CD4-positive, alpha-beta T cell treated with Interleukin-4 for 4 hours (primary cell): ENCODE data around the gene ULK3.
"Not testable (repeated sequence)": the region's sequence is repeated elsewhere in the genome, so short reads cannot be mapped to it uniquely, and the experiment has no call there.

Experiments used
- DNase-seq: peaks from one replicate; pipeline ENCODE4 v3.0.0-alpha.2; 2020

The ULK3 gene

GRCh38 chr15:74842581-74843444 lies at the start of gene ULK3:
ULK3 (minus strand) TSS chr15:74843156; CDS start chr15:74843105, 51 bp downstream.
- DNase-seq: peak; percentile 87

- DNase-seq: no peak
Observed at GRCh38 chr15:74892313-74892712, 49.4 kb upstream of the ULK3 start.

GRCh38 chr15:74891469-74891868 lies 48.5 kb upstream of the ULK3 start:
- DNase-seq: no peak

- DNase-seq: no peak
Observed at GRCh38 chr15:74890665-74890960, 47.7 kb upstream of the ULK3 start.

- DNase-seq: peak; percentile 80
Observed at GRCh38 chr15:74889883-74890664, 47.1 kb upstream of the ULK3 start, which contains the start of gene MPI. MPI (plus strand) TSS chr15:74890042; CDS start chr15:74890074, 32 bp downstream.

GRCh38 chr15:74889390-74889882 lies 46.5 kb upstream of the ULK3 start:
- DNase-seq: no peak

GRCh38 chr15:74888716-74889115 lies 45.8 kb upstream of the ULK3 start:
- no peak for DNase-seq

- not testable (repeated sequence) for DNase-seq
Observed at GRCh38 chr15:74887537-74888193, 44.7 kb upstream of the ULK3 start.

GRCh38 chr15:74885461-74885860 lies 42.5 kb upstream of the ULK3 start:
- DNase-seq: no peak

- DNase-seq: no peak
Observed at GRCh38 chr15:74884428-74885223, 41.7 kb upstream of the ULK3 start.

- no peak for DNase-seq
Observed at GRCh38 chr15:74882528-74882927, 39.6 kb upstream of the ULK3 start.

GRCh38 chr15:74878273-74878672 lies 35.3 kb upstream of the ULK3 start:
- DNase-seq: no peak

GRCh38 chr15:74873756-74874424 lies 30.9 kb upstream of the ULK3 start:
- DNase-seq: no peak

GRCh38 chr15:74873036-74873755 lies 30.2 kb upstream of the ULK3 start, which contains the start of gene SCAMP2:
SCAMP2 (minus strand) TSS chr15:74873365; CDS start chr15:74873255, 110 bp downstream.
- DNase-seq: peak; percentile 90

GRCh38 chr15:74872702-74873035 lies 29.7 kb upstream of the ULK3 start:
- no peak for DNase-seq

- no peak for DNase-seq
Observed at GRCh38 chr15:74870436-74871215, 27.7 kb upstream of the ULK3 start.

GRCh38 chr15:74869726-74870407 lies 26.9 kb upstream of the ULK3 start:
- DNase-seq: peak; percentile 33

GRCh38 chr15:74869372-74869725 lies 26.4 kb upstream of the ULK3 start:
- no peak for DNase-seq

- peak; percentile 38 for DNase-seq
Observed at GRCh38 chr15:74868059-74868458, 25.1 kb upstream of the ULK3 start.
